Uterus (tissue), 4 donors: ENCODE results near the gene HPCA. TPM values are rescaled to one million over a fixed set of nuclear protein-coding genes. Genes with fewer than 3 reads are reported as not detected.

Experiments used
- DNase-seq, 2 donors: peaks; one replicate each; pipeline ENCODE4 v3.0.0-alpha.2; 2019 to 2020
- H3K27ac ChIP-seq, 2 donors: fragments of 200-600 bp; sonication (generic); 1 replicate in 1 of 2; 2 replicates in 1 of 2; pipeline ENCODE4 v1.5.1; 2016 to 2018
- H3K27me3 ChIP-seq, 2 donors: fragments of 200-600 bp; sonication (generic); one replicate each; pipeline ENCODE4 v1.5.1; 2018 to 2019; ENCODE audit warnings: control low read depth in 1 of 2
- H3K36me3 ChIP-seq, 2 donors: fragments of 200-600 bp; sonication (generic); one replicate each; pipeline ENCODE4 v1.5.1; 2019; ENCODE audit warnings: control low read depth in 1 of 2
- H3K4me1 ChIP-seq, 2 donors: fragments of 200-600 bp; sonication (generic); one replicate each; pipeline ENCODE4 v1.5.1; 2018 to 2019; ENCODE audit warnings: control low read depth in 1 of 2
- H3K4me3 ChIP-seq, 2 donors: fragments of 200-600 bp; sonication (generic); 1 replicate in 1 of 2; 2 replicates in 1 of 2; pipeline ENCODE4 v1.5.1; 2018 to 2019; ENCODE audit warnings: mild to moderate bottlenecking in 1 of 2
- H3K9me3 ChIP-seq, 2 donors: fragments of 200-600 bp; sonication (generic); one replicate each; pipeline ENCODE4 v1.5.1; 2019; ENCODE audit warnings: control low read depth in 1 of 2
- POLR2A ChIP-seq, 2 donors: fragments of 450-650 bp; IDR thresholded peaks; one replicate each; pipeline ENCODE4 v1.6.1; 2016; ENCODE audit warnings: antibody characterized with exemption in 2 of 2, mild to moderate bottlenecking in 1 of 2, moderate library complexity in 1 of 2
- intact Hi-C: fragments of 100-400 bp; cut with DNase I; formaldehyde crosslinking; loops from one replicate; pipeline ENCODE4 v1.15.1; 2023; ENCODE audit warnings: low total_unique reads
- total RNA-seq, 4 donors: library from RNA; depleted of rRNA in 3 of 4; stranded (reverse); fragments of >200 nt in 3 of 4; gene quantifications; one replicate each; pipeline versions ENCODE4 v1.1.0 to v1.2.4, GENCODE V29; 2014 to 2023
- TF ChIP-seq, protein P1 (sequence below), 4 experiments: fragments of 200-600 bp in 2 of 4; fragments of 450-650 bp in 2 of 4; sonication (generic) in 2 of 4; IDR thresholded peaks; one replicate each; pipeline ENCODE4 v1.5.1; 2016 to 2019; ENCODE audit warnings: antibody characterized with exemption in 4 of 4, mild to moderate bottlenecking in 2 of 4, moderate library complexity in 1 of 4
- donor health status: DM: yes; HTN: yes; CAD: no.

Gene HPCA
- total RNA-seq = under 1 TPM in 2 of 4 donors, not detected in 2; 0.76 to 0.79 TPM

DNA sequence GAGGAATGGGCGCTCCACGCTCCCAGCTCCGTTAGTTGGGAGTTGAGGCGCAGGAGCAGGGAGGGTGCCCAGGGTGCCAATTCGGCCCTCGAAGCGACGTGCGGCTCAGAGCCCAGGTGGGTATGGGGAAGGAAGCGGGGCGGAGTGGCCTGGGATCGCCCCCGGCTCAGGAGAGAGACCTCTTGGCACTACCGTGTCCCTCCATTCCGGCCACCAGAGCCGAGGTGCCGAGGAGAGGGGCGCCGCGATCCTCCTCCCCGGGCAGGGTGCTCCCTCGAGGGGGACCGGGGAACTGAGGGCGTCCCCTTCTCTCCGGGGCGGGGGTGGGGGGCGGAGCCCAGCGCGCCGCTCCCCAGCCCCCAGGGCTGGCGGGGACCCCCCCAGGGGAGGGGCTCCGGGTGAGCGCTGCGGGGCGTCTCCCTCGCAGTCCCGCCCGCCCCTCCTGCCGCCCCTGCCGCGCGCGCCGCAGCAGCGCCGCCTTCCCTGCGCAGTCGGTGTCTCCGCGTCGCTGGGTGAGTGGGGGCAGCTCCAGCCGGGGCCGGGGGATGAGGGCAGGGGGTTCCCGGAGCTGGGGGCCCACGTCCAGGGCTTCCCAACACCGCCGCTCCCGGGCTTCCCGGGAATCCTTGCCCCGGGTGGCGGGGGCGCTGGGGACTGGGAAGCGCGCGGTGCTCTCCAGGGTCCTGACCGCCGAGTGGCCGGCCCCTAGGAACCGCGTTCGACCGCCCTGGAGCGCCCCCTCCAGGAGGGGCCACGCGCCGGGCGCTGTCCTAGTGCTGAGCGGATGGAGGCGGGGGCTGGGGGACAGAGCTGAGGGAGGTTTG lies at the start of gene HPCA:
Gene HPCA, plus strand, starts transcription at position 488 of the 824 bp plus-strand sequence. CDS start 2,408 bp downstream, outside the sequence.
- no peak within 1 kb of the TSS for H3K4me3 ChIP-seq
- TF ChIP-seq POLR2A (IDR thresholded peaks at IDR 0.05) = no peak
- TF ChIP-seq, protein P1, sequence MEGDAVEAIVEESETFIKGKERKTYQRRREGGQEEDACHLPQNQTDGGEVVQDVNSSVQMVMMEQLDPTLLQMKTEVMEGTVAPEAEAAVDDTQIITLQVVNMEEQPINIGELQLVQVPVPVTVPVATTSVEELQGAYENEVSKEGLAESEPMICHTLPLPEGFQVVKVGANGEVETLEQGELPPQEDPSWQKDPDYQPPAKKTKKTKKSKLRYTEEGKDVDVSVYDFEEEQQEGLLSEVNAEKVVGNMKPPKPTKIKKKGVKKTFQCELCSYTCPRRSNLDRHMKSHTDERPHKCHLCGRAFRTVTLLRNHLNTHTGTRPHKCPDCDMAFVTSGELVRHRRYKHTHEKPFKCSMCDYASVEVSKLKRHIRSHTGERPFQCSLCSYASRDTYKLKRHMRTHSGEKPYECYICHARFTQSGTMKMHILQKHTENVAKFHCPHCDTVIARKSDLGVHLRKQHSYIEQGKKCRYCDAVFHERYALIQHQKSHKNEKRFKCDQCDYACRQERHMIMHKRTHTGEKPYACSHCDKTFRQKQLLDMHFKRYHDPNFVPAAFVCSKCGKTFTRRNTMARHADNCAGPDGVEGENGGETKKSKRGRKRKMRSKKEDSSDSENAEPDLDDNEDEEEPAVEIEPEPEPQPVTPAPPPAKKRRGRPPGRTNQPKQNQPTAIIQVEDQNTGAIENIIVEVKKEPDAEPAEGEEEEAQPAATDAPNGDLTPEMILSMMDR (IDR thresholded peaks at IDR 0.05) = peak in 3 of 4 experiments; percentile 12 to 20 (median 15)

DNA sequence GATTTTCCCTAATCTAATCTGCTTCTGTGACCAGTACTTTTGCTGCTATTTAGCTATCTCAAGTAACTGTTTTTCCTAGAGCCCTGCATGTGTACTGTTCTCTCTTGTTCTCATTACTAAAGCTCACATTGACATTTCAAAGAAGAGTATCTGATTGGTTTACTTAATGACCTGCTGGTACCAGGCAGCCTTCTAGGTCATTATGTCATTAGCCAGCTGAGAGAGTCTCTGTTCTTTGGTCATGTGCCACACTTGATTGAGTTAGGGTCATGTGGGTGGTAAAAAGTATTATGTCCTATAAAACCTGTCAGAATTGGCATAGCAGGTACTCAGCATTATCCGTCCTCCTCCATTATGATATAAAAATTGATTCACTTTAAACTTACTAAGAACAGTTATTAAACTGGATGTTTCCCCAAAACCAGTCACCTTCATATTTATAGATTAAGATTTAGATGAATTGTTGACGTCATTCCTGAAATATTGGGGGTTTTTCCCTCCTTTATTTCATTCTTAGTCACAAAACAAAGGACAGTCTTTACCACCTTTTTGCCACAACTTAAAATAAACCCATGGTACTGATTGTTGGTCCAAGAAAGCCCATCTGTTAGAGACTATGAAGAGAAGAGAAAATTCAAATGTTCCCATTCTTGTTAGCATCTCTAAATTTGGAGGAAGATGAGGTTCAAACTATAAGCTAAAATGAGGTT lies 37.8 kb upstream of the HPCA start:
- Histone ChIP-seq H3K27ac (no peak overlapping the region), H3K4me3 (no peak overlapping the region), H3K4me1 (no peaks in the 10 kb centered on the region), H3K36me3 (no peaks in the 10 kb centered on the region), H3K27me3 (no peaks in the 10 kb centered on the region), H3K9me3 (no peaks in the 10 kb centered on the region)
- no peak for TF ChIP-seq POLR2A (IDR thresholded peaks at IDR 0.05)
- TF ChIP-seq, protein P1 (IDR thresholded peaks at IDR 0.05) = no peak
- DNase-seq = no peak
- intact Hi-C loops = no loop called here

More for the DNA sequence above, at the start of gene HPCA:
- intact Hi-C loops = no loop called here
- H3K27me3 ChIP-seq = peaks cover 14 to 17% of the 10 kb centered on the region in 2 donors
- no peaks in the 10 kb centered on the region for H3K9me3 ChIP-seq
- no peaks in the 10 kb centered on the region for H3K4me1 ChIP-seq
- DNase-seq = no peak
- H3K36me3 ChIP-seq = no peaks in the 10 kb centered on the region
- no peak within 1 kb of the TSS for H3K27ac ChIP-seq

DNA sequence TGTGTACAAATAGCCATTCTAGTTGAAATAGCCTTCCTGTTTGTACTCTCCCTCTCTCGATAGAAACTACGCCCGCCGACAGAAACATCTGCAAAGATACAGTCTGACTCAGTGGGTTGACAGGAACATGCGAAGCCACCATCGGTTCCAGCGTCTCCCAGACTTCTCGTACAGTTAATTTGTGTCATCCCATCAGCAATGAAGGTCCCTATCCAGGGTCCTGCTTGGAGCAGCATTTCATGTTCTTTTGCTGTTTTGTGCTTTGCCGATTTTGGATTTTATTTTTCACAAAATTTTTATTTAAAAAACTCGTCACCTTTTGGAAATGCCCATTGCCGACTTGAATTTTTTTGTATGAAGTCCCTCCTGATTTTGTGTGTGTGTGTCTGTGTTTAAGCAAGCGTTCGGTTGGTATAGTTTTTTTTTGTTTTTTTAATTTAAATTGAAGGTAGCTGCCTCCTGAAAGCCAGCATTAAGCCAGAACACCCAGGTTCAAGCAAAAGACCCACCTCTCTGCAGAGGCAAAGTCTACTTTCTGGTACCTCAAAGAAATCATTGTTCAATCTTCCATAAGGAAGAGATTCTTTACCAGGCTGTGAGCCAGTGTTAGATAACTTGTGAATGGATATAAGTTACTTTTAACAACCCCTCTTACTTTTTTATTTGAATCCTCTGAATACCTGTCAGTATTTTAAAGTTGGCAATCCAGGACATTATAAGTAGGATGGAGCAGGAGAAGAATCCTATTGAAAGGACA lies 30.3 kb upstream of the HPCA start:
- H3K36me3 ChIP-seq = no peaks in the 10 kb centered on the region
- H3K4me1 ChIP-seq = no peaks in the 10 kb centered on the region
- intact Hi-C loops = no loop called here
- no peak for DNase-seq
- H3K9me3 ChIP-seq = no peaks in the 10 kb centered on the region
- TF ChIP-seq, protein P1 (IDR thresholded peaks at IDR 0.05) = no peak
- no peak for TF ChIP-seq POLR2A (IDR thresholded peaks at IDR 0.05)
- H3K27me3 ChIP-seq = no peaks in the 10 kb centered on the region
- H3K4me3 ChIP-seq = no peak overlapping the region
- H3K27ac ChIP-seq = no peak overlapping the region

DNA sequence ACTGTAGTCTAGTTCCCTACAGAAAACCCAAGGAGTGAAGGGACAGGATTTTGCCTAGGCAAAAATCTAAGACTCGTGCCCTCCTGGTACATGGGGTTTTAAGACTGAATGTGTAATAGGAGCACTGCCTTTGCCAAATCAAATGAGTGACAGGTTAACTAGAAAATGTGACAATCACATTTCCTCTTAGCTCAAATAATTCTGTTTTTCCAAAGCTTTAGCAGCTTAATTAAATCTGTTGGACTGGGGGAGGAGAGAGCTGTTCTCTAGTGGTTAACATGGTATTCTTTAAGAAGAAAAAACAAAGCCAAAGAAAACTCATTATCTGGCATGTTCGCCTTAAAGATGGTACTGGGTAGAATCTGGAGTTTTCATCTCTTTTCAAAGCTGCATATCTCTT lies 28.2 kb upstream of the HPCA start:
- no peaks in the 10 kb centered on the region for H3K4me1 ChIP-seq
- no peak for TF ChIP-seq POLR2A (IDR thresholded peaks at IDR 0.05)
- no peaks in the 10 kb centered on the region for H3K9me3 ChIP-seq
- H3K27me3 ChIP-seq = no peaks in the 10 kb centered on the region
- intact Hi-C loops = no loop called here
- no peak for DNase-seq
- no peaks in the 10 kb centered on the region for H3K36me3 ChIP-seq
- H3K4me3 ChIP-seq = no peak overlapping the region
- no peak overlapping the region for H3K27ac ChIP-seq

DNA sequence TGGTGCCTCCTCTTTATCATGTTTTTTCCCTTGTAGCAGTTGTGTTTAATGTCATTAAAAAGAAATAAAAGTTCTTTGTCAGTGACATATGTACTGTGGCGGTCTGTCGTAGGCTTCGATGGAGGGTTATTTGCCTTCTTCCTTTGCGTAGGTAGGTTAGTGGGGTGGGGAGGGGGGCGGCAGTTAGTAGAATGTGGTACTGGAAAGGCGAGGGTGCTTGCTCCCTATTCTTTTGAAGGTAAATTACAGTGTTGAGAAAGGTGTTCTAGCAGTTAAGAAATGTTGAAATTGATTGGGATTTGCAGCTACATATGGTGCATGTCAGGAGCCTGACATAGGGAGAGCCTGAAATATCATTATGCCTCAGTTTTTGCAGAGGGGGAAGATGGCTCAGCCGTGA lies 27.5 kb upstream of the HPCA start:
- Histone ChIP-seq H3K4me3 (no peak overlapping the region), H3K9me3 (no peaks in the 10 kb centered on the region), H3K27ac (no peak overlapping the region), H3K4me1 (no peaks in the 10 kb centered on the region), H3K27me3 (no peaks in the 10 kb centered on the region), H3K36me3 (no peaks in the 10 kb centered on the region)
- intact Hi-C loops = no loop called here
- DNase-seq = no peak
- no peak for TF ChIP-seq POLR2A (IDR thresholded peaks at IDR 0.05)
- TF ChIP-seq, protein P1 (IDR thresholded peaks at IDR 0.05) = no peak
